H1 (cell line): ENCODE results near the gene C8B. TPM values are rescaled to one million over a fixed set of nuclear protein-coding genes. Genes with fewer than 3 reads are reported as not detected.

Experiments used
- CHD7 ChIP-seq: fragments of 300-600 bp; sonication (generic); IDR thresholded peaks from 2 replicates; pipeline ENCODE4 v1.7.1; 2012; ENCODE audit warnings: low read length, moderate library complexity, mild to moderate bottlenecking, inconsistent platforms; ENCODE audit not compliant: insufficient replicate concordance
- polyA plus RNA-seq, 7 experiments: library from polyadenylated mRNA; depleted of rRNA in 3 of 7; stranded (reverse) in 5 of 7; unstranded in 2 of 7; fragments of >200 nt in 5 of 7; fragments of 200-250 nt in 2 of 7; gene quantifications; 1 replicate in 5 of 7; 2 replicates in 1 of 7; 4 replicates in 1 of 7; pipeline versions ENCODE4 v1.2.1 to v1.2.3, GENCODE V29; 2011 to 2013; ENCODE audit warnings: missing spikeins in 2 of 7, mixed read lengths in 2 of 7
- total RNA-seq: library from RNA; stranded (reverse); fragmentation: NEBNext Ultra II Directional; extraction: Animal tissue kit (Norgen Biotek cat#: 25700); gene quantifications from 2 replicates; pipeline ENCODE4 v1.2.1, GENCODE V29; 2021

C8B gene
- total and polyA plus RNA-seq, 2 of the 8 experiments (the other 6 are each of a cell fraction or from before 2014, with no cell fraction given), result not detected

GRCh38 chr1:56975446-56975845 is 9.6 kb upstream of the C8B start (continued):
- no peak for TF ChIP-seq CHD7
